HG02610 (cell line): ENCODE results near the gene GLP1R.

ENCODE experiments used
- ATAC-seq: cut with Tn5 transposase; IDR thresholded peaks from one replicate; pipeline ENCODE4 v1.9.1; 2021; ENCODE audit warnings: mild to moderate bottlenecking, moderate library complexity; ENCODE audit not compliant: unreplicated experiment

The GLP1R gene

DNA sequence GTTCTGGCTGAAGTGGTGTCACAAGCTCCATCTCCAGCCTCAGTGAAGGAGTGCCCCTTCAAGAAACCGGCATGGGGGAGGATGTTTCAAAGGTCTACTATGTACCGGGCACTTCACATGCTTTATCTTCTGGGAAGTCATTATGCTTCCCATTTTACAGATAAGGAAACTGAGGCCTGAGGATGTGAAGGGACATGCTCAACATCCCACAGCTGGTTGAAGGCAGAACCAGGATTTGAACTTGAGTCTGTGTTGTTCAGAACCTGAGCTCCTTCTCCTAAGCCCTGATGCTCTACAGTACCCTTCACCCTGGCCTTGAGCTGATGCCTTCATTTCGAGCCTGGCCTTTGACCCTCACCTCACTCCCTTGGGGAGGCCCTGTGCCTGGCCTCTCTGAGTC is 13.0 kb downstream of the GLP1R start:
- ATAC-seq, result no peak

DNA sequence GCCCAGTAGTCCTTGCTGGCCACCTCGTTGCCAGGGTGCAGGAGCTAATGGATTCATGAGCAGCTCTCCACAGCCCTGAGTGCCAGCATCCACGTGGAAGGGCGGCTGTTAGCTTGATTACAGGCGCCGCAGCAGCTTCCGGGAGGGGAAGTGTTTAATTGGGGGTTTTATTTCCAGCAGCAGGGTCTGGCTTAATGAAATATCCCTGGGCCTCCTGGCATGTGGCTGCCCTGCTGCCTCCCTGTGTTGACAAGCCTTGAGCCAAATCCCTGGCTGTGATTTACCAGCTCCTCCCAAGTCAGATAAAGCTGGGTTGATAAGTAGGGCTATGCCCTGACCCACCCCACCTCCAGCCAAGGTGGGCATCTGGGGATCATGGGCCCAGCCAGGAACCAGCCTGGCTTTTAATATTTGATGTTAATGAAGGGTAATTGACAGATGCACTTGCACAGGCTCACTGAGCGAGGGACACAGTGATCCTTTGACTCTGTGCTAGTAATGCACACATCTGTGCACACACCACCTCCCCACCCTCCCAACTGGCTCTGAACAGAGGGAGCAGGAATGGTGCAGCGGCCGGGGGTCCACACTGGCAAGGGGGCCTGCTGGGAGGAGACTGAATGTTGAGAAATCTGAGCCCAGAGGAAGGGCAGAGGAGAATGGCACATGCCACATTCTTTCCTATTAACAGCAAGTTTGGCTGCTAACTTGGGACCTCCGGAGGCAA is 13.6 kb downstream of the GLP1R start:
- no peak for ATAC-seq

DNA sequence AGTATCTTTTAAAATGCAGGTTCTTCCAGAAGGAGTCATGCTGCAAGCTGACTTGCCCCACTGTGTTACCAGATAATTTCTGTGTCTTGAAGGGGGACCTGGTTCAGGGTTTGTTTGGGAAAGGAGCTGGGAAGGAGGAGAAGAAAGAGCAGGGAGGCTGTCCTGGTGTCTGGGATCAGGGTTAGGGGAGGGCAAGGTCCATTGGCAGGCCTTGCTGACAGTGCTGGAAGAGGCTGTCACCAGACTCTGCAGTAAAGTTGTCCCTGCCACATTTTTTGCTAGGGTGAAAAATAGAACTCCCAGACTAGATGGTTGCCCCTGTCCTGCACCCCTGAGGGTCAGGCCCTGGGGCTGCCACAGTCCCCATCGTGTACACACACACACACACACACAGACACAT is 14.9 kb downstream of the GLP1R start:
- ATAC-seq, result no peak

DNA sequence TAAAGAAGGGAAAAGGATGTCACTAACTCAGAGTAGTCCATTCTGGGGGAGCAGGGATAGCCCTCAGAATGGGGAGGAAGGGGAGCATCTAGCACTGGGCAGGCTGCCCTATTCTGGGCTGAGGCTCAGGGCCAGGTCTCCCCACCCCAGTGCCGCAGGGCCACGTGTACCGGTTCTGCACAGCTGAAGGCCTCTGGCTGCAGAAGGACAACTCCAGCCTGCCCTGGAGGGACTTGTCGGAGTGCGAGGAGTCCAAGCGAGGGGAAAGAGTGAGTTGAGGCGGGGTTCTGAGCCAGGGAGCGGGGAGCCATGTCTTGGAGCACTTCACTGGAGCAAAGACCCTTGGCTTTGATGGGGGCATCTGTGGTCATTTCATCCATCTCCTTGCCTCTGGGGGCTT is 17.0 kb downstream of the GLP1R start:
- no peak for ATAC-seq

DNA sequence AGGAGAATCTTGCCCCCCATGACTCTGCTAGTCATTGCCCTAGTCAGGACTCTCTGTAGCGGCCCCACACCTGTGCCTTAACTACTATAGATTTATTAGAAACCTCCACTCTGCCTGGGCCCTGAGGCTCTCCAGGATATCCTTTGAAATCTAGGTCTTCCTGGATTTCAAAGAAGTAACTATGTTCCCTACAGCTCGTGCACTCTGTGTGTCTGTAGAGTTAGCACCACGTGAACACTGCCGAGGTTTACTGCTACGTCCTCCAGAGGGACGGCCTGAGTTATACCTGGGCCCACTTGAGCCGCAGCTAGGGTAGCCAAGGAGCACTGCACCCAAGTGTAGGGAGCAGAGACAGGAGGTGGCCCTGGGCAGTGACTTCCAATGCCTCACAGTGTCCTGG is 19.8 kb downstream of the GLP1R start:
- no peak for ATAC-seq

DNA sequence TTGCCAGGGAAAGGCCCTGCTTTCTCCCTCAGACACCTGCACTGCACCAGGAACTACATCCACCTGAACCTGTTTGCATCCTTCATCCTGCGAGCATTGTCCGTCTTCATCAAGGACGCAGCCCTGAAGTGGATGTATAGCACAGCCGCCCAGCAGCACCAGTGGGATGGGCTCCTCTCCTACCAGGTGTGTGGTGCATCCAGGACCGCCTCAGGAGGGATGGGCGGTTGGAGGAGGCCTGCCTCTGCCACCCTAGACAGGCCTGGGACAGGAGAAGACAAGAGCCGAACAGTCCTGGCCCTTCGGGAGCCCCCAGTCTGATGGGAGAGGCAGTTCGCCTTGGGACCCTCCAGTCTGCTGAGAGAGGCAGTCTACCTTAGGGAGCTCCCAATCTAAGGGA is 24.2 kb downstream of the GLP1R start:
- no peak for ATAC-seq

DNA sequence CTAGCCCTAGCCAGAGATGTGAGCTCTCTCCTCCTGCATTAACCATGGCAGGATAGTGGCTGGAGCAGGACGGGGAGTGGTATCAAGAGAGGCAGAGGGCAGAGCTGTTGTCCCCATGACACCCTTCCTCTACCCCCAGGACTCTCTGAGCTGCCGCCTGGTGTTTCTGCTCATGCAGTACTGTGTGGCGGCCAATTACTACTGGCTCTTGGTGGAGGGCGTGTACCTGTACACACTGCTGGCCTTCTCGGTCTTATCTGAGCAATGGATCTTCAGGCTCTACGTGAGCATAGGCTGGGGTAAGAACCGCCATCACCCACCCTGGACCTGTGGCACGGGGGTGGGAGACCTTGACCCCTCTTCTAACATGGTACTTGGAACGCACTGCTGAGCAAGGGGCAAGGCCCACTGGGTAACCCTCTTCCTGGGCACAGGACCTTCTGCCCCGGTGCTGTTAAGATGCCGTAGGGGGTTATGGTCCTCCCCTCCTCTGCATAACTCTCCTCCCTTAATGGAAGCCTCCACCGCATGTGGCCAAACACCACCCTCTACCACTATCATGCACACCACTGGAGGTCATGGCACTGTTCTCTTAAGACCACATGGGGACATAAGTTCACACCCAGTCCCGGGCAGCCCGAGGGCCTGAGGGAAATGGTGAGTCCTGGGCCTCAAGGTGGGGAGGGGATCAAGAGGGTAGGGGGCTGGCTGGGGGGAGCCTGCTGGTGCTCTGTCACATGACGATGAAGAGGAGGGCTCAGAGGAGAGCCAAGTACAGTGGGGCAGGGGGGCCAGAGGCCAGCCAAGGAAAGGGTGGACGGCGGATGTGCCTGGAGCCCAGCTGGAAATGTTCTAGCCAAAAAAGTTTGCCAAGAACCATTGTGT is 25.1 kb downstream of the GLP1R start:
- ATAC-seq, result no peak

DNA sequence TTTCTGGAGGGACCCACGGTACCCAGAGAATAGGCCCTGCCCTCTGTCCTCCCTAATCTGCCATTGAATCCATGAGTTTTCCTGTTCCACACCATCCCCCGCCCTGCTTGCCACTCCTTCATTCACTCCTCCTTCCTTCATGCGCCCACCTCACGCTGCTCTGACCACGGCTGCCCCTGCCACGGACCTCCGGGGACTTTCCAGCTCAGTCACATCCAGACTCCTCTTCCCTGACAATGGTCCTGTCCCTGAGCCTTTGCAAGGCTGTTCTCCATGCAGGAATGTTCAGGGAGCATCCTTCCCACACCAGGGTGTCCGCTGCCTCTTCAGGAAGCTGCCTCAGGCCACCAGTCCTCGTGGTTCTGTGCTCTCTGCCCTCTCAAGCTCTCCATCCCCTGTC is 25.9 kb downstream of the GLP1R start:
- ATAC-seq, result no peak

DNA sequence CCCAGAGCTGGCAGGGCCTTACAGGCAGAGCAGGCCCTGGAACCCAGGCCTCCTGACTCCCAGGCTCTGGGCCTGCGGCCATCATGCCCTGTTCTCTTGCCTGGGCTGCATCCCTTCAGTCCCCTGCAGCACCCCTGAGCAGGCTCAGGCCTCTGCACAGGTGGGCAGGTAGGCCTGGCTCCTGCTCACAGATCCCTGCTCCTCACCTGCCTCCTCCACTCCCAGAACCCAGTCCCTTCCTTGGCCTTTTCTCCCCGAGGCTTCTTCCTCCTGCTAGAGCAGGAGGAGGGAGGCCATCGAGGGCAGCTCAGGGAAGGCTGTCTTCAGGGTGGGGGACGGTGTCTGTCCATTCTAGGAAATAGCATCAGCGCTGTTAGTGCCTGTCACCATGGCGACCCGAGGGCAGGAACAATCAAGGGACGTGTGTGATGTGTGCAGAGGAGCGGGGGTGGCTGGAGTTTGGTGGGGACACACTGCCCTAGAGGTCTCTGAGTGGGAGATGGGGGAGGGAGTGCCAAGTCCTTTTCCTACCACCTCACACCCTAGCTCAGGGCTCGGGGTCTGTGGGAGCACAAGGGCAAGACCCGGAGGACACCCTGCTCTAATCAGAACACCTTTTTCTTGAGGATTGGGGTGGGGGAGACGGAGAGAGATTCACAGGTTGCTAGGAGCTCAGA is 26.6 kb downstream of the GLP1R start:
- ATAC-seq, result no peak

DNA sequence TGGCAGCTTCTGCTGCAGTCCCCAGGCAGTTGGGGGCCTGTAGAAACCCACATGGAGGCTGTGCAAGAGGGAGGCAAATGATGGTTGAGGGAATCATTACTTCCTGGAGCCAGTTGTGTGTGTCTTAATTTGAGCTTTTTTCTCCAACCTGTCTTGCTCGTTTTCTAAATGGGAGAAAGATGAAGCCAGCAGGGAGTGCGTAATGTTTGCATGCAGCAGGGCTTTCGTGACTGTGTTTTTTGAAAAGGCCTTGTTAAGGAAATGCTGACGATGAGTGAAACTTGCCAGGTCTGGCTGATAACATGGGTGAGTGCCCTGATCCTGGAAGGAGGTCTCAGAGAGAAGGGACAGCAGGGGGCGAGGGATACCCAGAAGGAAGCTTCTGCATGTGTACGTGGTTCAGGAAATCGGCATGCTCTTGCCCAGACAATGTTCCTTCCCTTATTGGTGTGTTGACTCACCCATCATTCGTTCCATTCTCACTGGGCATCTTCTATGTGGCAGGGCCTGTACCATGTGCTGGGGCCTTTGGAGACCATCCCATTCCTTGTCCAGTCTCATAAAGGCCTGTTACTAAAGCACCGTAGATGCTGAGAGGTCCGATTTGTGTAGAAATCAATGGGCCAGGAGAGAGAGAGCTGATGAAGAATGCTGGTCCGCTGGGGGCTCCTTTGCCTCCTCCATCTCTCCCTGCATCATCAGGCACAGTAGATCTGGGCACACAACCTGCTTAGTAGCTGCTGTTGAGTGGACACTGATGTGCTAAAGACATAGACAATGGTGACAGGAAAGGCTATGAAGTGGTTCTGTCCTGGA is 27.4 kb downstream of the GLP1R start:
- no peak for ATAC-seq

DNA sequence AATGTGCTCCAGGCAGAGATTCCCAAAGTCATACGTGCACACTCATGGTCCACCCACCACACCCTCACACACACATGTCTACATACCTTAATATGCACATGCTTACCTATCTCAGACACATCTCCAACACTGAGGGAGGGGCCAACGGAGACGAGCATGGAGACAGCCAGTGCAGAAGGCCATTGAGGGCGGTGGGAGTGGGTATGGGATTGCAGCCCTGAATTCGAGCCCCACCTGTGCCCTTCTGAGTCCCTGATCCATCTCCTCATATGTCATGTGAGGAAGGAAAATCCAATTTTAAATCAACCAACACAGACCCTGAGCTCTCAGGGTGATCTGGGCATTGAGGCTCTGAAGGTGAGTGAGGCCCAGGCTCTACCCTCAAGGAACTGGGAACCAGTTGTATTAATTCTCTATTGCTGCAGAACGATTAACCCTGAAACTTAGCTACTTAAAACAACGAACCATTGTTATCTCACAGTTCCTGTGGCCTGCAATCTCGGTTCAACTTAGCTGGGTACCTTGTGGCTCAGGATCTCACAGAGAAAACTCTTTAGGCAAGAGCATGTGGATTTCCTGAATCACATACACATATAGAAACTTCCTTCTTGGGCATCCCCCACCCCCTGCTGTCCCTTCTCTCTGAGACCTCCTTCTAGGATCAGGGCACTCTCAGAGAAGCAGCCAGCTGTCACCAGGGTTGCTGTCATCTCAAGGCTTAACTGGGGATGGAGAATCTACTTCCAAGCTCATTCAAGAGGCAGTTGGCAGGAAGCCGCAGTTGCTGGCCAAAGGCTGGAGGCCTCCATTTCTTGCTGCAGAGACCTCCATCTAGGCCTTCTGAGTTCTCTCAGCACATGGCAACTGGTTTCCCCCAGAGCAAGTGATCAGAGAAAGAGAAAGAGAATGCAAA is 28.3 kb downstream of the GLP1R start:
- peak; percentile 60 for ATAC-seq

DNA sequence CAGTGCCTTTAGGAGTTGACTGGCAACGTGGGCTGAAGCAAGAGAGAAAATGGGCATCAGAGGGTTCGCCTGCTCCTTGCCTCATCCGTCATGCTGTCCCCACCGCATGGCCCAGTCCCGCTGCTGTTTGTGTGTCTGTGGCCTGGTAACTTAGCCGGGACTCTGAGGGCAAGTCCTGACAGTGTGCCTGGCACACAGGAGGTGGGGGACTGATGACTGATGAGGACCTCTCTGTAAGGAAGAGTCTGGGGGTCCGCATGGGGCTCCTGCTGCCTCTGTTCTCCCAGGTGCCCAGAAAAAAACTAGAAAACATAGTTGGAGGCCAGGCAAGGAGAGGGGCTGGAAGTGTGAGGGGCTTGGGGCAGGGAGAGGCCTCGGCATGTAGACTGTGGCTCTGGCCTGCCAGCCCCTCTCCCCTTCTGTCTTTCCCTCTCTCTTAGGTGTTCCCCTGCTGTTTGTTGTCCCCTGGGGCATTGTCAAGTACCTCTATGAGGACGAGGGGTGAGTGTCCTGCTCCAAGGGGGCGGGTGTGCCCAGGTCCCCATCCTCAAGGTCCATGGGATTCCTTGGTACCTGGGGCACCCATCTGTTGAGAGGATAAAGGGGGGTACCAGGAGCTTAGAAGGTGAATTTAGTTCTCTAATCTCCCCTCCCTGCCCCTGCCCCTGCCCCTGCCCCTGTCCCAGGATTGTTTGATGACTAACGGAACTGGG is 29.5 kb downstream of the GLP1R start:
- ATAC-seq, result no peak

DNA sequence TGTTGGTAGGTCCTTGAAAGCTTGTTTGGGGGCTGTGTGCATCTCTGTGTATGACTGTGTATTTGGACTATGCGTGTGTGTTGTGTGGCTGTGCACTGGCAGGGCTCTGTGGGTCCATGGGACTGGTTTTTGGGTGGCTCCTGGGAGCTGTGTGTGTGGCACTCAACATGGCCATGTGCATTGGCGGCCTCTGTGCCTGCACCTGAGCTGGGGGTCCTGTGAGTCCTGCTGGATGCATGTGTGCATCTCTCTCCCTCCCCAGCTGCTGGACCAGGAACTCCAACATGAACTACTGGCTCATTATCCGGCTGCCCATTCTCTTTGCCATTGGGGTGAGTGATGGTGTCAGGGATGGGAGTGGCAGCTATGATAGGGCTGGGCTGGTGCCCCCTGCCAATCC is 30.1 kb downstream of the GLP1R start:
- ATAC-seq, result no peak

DNA sequence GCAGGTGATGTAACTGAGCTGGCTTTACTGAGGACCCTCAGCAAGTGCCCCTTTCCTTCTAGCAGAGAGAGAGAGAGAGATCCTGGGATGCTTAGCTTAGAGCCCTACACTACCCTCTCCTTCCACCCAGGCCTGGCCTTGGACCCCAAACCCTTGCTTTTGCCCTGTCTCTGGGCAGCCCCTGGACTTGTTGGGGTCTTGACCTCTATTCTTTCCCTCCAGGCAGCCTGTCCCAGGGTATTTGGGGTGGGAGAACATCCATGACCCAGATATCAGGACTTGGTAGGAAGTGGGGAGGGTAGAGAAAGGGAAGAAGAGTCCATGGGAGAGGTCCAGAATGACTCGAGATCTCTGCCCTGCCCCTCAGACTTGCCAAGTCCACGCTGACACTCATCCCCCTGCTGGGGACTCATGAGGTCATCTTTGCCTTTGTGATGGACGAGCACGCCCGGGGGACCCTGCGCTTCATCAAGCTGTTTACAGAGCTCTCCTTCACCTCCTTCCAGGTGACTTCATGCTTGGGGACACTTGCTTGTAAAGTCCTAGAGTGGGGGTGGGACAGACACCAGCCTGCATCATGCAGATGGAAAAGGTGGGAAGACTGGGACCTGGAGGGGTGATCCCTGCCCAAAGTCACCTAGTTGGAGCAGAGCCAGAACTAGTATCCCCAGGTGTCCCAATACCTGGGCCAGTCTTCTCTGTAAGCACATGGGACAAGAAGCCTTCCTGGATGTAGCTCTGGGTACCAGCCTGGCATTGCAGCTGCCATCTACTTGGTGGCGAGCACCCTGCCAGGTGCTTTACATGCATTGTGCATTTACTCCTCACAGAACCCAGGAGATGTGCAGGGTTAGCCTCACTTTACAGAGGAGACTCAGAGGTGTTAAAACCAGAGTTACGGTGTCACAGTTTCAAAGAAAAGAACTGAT is 30.9 kb downstream of the GLP1R start:
- ATAC-seq, result no peak

DNA sequence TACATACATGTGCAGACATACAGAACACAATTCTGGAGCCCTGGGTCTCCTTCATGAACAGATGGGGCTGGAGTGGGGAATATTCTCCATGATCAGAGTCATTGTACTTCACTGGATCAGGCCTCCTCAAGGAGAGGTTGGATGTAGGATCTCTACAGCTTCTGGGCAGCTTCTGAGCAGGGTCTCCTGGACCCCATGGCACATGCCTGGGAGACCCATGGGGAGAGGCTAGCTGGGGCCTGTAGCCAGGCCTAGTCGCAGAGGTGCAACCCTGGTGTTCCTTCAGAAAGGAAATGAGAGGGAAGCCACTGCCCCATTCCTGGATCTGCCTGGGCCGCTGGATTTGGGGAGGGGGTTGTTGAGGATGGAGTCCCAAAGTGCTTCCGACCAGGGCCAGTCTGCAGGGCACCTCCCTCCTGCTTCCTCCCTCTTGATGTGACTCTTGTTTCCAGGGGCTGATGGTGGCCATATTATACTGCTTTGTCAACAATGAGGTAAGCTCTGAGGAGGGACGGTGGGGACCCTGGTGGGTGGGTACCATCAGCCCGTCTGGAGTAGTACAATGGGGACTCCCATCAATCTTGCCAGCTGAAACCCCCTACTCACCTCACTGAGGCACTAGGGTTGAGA is 31.8 kb downstream of the GLP1R start:
- no peak for ATAC-seq

DNA sequence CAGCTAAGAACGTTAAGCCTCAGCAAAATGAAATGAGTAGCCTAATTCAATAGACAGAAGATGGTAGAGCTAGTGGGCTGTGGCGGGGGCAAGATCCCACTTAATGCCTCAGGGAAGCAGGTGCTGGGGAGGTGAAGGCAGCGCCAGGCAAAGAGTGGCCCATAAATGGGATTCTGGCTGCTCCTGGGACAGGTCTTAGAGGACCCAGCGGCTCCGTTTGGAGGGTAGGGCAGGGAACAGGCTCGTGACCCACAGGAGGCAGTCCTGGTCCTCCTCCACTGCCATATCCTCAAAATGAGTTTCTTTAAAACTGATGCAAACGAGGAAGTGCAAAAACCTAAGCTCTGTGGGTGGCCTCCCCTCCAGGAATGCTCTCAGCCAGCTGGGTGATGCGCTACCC is 33.7 kb downstream of the GLP1R start:
- ATAC-seq, result no peak

DNA sequence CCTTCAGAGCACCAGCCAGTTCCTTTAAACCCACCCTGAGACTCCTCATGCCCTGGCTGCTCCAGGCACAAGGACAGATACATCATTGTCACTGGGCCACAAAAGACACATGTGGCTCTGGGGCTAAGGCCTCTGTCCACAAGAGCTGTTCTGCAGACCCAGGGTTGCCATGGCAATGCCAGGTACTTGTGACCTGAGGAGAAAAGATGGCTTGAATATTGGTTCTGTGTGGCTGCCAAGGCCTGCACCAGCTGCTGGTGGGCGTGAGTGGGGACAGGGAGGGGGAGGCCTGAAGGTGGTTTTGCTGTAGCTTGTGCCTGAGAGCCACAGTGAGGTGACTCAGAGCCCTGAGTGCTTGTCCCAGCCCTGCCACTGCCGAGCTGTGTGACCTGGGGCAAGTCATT is 34.7 kb downstream of the GLP1R start:
- no peak for ATAC-seq

DNA sequence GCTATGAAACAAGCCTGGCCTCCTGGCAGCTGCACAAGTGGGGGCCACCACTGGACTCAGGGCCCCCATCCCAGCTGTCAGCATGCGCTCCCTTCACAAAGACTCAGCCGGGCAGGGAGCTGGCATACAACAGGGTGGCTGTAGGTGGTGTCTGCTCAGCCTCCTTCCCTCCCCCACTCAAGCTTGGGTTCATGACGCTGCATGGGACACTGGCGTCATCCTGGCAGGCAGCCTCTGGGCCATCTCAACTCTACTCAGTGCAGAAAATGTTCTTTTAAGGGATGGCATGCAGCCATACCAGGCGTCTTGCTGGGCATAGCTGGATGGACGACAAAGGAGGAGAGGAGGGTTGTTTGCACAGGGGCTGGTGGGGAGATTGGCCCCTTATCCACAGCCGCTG is 35.9 kb downstream of the GLP1R start:
- ATAC-seq, result no peak
